PC-3 (cell line): ENCODE data around the gene IL1RAP.

Experiments
- EZH2 ChIP-seq: fragments of 300-600 bp; sonication (generic); IDR thresholded peaks from one replicate; pipeline ENCODE4 v1.6.1; 2017; ENCODE audit warnings: antibody characterized with exemption, mild to moderate bottlenecking, low read length; ENCODE audit not compliant: unreplicated experiment
- TF ChIP-seq, protein P1 (sequence below): fragments of 300-600 bp; sonication (generic); conservative IDR thresholded peaks from 2 replicates; pipeline ENCODE4 v1.5.1; 2017; ENCODE audit warnings: antibody characterized with exemption, low read depth, mild to moderate bottlenecking, low read length

DNA sequence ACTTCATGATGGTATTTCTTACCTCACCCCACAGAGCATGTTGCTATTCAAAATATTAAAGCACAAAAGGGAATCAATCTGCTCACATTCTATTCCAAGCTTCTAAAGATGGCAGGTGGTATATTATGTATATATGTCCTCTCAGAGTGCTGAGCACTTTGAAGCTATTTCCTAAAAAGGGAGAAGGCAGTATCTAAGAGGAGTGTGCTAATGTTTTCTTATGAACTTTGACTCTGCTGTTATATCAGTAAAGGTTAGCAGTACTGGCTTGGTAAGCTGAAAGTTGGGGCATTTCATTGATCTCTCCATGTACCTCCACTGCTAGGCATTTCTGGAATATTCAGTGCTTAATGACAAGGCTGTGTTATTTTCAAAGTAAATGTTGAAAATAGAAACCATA lies 43.4 kb downstream of the IL1RAP start:
- TF ChIP-seq, protein P1, sequence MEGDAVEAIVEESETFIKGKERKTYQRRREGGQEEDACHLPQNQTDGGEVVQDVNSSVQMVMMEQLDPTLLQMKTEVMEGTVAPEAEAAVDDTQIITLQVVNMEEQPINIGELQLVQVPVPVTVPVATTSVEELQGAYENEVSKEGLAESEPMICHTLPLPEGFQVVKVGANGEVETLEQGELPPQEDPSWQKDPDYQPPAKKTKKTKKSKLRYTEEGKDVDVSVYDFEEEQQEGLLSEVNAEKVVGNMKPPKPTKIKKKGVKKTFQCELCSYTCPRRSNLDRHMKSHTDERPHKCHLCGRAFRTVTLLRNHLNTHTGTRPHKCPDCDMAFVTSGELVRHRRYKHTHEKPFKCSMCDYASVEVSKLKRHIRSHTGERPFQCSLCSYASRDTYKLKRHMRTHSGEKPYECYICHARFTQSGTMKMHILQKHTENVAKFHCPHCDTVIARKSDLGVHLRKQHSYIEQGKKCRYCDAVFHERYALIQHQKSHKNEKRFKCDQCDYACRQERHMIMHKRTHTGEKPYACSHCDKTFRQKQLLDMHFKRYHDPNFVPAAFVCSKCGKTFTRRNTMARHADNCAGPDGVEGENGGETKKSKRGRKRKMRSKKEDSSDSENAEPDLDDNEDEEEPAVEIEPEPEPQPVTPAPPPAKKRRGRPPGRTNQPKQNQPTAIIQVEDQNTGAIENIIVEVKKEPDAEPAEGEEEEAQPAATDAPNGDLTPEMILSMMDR, result no peak
- no peak for TF ChIP-seq EZH2
